GM19467 (cell line): ENCODE measurements around the gene IL2.

Source experiments
- ATAC-seq: cut with Tn5 transposase; IDR thresholded peaks from one replicate; pipeline ENCODE4 v1.9.1; 2021; ENCODE audit warnings: mild to moderate bottlenecking, moderate library complexity; ENCODE audit not compliant: unreplicated experiment

Gene IL2

DNA sequence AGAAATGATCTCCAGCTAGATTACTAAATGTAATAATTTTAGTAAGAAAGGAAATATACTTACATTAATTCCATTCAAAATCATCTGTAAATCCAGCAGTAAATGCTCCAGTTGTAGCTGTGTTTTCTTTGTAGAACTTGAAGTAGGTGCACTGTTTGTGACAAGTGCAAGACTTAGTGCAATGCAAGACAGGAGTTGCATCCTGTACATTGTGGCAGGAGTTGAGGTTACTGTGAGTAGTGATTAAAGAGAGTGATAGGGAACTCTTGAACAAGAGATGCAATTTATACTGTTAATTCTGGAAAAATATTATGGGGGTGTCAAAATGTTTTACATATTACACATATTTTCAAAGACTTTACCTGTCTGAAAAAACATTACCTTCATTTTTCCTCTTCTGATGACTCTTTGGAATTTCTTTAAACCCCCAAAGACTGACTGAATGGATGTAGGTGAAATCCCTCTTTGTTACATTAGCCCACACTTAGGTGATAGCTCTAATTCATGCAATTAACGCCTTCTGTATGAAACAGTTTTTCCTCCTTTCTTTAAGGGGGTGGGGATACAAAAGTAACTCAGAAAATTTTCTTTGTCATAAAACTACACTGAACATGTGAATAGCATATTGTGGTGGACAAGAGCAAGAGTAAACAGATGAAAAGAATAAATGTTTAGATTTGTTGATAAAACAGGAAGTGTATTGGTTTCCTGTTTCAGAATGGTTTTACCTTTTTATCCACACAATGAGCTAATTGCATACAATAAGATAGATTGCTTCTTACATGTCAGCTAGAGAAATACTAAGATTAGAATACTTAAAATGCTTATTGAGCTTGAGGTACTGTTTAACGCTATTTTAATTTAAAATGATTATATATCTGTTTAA, at the start of gene IL2:
Gene IL2, minus strand, starts transcription at position 495 of the 886 bp plus-strand sequence. Its CDS starts 285 bp downstream, at position 210.
- ATAC-seq: no peak

DNA sequence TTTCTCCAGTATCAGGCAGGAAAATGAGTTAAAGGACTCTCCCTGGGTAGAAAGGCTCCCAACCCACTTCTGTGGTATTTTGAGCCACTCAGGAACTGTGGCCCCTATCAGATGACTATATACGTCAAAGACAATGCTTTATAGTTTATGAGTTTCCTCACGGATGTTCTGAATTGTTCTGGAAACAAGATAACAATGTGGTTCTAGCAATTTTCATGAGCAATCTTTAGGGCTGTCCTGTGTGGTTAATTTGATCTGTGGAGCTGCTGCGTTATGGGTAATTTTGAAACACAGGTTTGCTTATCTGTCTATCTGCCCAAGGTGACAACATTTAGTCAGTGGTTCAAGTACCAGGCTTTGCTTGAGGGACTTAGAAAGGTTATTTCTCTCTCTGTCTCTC, 46.7 kb upstream of the IL2 start:
- ATAC-seq: no peak

DNA sequence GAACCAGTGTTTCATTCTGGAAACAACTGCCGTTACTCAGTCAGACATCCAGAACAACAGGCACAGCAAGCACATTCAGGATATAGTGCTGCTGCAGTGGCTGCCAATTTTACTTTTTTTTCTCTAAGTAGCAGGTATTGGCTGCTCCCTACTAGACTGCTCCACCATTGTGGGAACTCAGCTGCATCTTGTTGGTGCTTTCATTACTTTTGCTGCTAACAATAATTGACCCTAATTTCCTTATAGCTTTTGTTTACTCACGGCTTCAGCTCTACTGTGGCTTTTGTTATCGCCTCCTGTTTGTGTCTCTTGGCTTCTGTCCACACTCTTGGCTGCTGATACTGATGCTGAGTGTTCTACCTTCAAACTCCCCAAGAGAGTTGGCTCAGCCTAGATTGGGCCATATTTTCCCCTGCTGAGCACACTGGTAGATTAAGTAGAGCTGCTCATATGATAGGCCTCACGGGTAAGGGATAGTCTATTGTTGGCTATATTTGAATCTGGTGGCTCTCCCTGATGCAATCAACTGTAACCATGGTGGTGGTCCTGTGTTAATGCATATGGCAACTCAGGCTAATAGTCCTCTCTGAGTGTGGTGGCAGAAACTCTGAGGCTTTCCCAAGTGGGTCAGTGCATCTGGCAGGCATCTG, 44.5 kb upstream of the IL2 start:
- no peak for ATAC-seq

DNA sequence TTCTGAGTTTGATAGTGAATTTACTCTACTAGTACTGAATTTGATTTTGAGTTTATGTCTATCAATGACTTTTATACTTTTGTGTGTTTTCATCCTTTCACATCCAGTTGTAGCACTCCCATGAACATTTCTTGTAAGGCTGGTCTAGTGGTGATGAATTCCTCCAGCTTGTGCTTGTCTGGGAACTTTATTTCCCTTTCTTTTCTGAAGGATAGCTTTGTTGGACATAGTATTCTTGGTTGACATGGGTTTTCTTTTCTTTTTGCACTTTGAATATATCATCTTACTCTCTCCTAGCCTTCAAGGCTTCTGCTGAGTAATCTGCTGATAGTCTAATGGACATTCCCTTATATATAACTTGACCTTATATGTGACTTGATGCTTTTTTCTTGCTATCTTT, 32.5 kb upstream of the IL2 start:
- no peak for ATAC-seq

DNA sequence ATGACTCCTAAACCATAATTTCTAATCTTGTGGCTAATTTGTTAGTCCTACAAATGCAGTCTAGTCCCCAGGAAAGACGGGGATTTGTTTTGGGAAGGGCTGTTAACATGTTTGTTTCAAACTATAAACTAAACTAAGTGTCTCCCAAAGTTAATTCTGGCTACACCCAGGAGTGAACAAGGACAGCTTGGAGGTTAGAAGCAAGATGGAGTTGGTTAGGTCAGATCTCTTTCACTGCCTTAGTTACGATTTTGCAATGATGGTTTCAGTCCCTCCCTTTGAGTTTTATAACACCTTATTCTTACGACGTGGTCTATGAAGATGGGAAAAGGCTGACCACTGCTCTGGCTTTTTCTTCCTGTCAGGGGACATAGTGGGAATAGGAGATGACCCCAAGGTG, 27.0 kb upstream of the IL2 start:
- ATAC-seq: no peak

DNA sequence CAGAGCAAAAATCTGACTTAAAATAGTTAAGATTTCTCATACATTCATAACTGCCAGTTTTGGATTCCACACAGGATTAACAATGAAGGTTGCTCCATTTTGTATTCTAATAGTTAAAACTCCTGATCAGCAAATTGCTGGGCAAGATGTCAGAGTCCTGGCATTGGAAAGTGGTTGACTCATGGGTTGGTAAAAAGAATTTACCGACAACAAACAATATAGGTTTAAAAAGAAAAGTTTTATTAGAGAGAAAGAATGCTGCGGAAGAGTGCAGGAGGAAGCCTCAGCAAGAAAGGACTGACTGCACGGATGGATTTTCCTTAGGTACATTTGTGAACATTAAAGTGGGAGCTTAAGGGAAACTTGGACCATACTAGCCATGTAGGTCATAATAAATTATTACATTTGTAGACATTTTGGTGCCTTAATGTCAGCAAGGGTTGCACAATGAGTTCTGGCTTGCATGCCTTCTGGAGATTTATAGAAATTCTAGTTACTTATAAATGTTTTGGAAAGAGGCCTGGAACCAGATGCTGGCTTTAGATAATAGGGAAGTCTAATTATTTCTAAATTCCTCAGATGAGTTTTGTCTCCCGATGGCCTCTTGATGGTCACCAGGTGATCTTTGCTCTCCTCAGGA, 25.4 kb upstream of the IL2 start:
- no peak for ATAC-seq

DNA sequence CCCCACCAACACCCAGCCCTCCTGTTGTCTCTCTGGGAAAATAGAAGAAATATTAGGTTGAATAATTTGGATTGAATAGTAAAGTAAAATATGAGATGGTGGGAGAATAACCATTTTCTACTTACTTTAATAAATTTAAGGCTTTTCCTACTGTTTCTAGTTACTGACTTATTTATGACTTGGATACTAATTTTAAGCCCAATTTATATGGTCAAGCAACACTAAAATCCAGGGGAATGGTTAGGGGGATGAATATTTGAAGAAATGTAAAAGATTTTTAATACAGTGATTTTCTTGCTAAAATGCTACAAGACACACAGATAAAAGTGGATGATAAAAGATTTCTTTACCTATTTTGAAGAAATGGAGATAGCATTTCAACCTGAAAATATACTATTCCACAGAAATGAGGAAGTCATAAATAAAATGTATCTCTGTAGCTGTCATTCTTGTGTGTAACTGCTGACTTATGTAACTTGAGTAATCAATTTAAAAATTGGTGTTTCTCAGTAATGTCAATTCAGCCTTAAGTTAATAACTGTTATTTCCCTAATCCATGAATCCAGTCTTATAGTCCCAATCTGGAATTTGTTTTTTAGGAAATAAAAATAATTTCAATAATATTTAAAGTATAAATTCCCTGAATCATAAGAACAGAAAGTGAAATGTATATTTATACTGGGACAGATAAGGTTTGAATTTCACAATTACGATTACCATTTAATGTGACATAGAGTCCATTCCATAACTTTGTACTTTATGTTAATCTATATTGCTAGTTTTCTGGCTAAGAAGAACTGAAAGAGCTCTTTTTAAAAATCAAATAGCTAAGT, 24.3 kb upstream of the IL2 start:
- no peak for ATAC-seq

DNA sequence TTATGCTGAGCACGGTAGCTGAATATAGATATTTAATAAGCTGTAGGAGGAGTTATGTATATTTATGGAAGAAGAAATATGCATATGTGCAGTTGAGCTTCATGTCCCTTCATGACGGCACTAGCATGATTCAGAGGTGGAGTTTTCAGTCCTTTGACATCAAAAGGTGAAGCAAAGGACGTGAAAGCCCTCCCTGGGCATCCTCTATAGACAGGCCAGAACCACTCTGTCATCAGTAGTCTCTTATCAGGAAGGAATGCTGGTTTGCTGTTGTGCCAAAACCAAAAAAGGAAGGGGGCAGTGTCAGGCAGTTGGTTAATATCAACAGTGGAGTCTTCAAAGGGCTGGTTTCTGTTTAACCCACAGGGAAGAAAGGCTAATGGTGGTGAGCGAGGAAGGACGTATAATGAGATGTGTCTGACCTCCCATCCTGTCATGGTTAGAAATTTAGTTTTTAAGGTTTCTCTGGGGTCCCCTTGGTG, 23.5 kb upstream of the IL2 start:
- no peak for ATAC-seq

DNA sequence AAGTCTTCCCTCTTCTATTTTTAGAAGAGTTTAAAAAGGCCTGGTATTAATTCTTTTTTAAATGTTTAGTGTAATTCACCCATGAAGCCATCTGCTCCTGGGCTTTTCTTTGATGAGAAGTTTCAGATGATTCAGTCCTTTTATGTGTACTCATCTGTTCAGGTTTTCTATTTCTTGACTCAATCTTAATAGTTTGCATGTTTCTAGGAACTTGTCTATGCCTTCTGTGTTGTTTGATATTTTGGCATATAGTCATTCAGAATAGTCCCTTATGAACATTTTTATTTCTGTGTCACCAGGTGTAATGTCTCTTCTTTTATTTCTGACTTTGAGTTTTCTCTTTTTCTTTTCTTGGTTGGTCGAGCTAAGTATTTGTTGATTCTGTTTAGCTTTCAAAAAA, 20.2 kb upstream of the IL2 start:
- no peak for ATAC-seq

DNA sequence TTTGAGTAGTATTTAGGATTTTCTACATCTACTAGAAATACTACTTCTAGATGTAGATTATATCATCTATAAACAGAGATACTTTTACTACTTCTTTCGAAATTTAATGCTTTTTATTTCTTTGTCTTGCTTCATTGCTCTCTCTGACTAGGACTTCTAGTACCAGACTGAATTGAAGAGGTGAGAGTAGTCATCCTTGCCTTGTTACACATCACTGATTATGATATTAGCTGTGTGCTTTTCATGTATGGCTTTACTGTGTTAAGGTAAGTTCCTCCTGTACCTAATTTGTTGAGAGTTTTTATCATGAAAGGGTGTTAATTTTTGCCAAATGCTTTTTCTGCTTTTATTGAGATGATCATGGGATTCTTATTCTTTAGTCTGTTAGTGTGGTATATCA, 19.6 kb upstream of the IL2 start:
- ATAC-seq: no peak

DNA sequence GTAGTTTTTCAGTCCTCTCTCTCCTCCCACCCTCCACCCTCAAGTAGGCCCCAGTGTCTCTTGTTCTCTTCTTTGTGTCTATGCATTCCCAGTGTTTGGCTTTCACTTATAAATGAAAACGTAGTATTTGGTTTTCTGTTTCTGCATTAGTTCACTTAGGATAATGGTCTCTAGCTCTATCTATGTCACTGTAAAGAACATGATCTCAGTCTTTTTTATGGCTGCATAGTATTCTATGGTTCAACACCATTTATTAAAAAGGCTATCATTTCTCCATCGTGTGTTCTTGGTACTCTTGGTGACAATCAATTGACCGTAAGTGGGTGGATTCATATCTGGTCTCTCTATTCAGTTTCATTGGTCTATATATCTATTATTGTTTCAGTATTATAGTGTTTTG, 18.7 kb upstream of the IL2 start:
- ATAC-seq: no peak

DNA sequence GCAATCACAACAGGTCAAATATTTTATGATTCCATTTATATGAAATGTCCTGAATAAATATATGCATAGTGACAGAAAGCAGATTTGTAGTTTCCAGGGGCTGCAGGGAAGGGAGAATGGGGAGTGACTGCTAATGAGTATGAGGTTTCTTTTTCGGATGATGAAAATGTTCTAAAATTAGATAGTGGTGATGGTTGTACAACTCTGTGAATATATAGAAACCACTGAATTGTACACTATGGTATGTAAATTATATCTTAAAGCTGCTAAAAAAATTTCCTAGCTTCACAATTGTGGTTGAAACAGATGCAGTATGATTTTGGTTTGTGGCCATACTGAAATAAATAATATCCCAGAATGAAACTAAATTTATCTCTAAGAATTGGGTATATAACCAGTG, 12.9 kb upstream of the IL2 start:
- ATAC-seq: no peak

DNA sequence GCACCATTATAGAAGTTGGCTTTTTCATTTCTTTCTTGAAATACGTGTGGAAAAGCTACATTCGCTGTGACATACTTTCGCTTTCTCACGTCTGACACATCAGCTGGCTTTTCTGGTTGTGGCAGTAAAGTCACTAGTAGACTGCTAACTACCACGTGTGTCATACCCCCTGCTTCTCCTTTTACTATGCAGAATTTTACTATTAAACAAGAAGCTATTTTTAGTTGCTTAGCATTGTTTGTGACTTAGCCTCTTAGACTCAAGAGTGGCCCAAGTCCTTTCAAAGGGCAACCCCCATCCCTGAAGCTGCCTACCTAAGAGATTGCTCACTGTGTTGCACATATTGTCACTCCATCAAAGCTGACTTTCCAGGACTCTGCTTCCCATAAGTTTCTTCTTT, 2.1 kb upstream of the IL2 start:
- peak; percentile 67 for ATAC-seq

DNA sequence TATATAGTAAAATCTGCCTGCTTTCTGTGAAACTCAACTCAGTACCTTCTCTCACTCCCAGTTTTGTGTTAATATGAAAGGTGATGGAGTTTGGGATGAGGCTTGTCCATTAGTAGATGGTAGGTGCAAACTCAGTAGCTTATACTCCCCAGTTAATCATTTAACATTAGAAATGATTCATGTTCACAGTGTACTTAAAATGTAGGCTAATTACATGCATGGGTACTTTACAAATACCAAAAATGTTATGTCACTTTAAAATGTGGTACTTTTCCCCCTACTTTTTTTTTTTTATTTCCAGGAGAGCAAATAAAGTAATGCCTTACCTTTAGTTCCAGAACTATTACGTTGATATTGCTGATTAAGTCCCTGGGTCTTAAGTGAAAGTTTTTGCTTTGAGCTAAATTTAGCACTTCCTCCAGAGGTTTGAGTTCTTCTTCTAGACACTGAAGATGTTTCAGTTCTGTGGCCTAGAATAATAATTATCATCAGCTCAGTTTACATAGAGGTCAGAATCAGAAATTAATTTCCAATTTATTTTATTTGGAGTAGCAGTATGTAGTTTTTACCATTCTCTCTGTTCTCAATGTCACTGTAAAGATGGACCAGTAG, 3.0 kb downstream of the IL2 start:
- ATAC-seq: no peak

DNA sequence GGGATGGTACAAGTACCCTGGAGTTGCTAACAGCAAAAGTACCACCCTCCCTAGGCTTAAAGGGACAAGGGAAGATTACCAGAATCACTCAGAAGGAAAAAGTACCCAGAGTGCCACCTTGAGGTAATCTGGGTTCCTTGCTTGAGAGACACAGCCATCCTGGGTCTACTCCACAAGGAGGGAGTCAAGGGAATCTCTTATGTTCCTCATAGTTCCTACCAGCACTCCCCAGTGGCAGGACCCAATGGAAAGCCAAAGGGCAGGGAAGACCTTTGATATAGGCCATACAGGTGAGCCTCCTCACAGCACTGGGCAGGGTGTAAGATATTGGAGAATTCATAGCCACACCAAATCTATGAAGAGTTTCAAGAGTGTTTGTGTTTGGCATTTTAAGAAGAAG, 5.7 kb downstream of the IL2 start:
- ATAC-seq: no peak

DNA sequence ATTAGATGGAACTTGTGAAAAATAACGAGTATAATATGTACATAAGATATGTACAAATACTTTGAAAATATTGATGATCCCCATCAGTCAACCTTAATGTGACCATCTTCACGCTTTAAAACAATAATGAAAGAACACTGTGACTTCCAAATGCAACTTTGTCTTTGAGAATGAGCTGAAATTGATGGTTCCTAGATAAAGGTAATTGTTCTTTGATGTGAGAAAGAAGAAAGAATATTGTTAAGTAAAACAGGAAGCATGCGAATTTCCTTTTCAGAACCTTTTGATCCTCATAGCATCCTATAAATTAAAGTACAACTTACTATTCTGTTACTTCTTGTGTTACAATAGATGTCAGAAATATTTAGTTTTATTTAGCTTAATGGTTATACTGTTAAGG, 22.2 kb downstream of the IL2 start:
- no peak for ATAC-seq

DNA sequence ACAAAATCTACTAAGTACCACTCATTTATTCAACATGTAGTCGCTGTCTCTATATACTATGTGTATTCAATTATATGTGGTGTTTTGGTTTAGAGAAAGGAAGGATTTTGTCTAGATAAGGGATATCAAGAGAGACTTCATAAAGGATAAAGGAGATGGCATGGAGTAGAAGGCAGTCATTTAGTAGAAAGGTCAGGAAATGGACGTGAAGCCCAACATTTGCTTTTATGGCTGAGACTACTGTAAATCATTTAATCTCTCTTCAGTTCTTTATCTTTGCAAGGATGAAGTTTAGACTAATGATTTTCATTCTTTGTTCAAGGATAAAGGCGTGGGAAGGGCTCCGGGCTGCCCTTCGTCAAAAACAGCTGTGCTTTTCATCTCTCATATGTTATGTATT, 25.2 kb downstream of the IL2 start:
- ATAC-seq: no peak

DNA sequence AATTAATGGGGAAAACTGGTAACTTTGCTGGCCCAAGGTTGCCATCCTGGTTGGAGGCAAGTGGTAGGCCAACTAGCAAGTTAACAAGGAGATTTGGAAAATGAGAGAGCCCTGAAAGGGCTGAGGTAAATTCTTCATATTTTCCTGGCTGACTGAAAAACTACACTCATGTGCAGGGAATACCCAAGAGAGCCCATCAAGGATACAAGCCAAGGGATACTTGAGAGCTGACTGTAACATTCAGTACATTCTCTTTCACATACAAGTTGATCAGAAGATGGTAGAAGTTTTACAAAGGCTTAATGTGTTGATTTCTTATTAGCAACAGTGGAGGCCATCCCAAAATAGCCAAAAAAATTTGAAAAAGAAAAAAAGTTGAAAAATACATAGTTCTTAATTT, 33.3 kb downstream of the IL2 start:
- no peak for ATAC-seq

DNA sequence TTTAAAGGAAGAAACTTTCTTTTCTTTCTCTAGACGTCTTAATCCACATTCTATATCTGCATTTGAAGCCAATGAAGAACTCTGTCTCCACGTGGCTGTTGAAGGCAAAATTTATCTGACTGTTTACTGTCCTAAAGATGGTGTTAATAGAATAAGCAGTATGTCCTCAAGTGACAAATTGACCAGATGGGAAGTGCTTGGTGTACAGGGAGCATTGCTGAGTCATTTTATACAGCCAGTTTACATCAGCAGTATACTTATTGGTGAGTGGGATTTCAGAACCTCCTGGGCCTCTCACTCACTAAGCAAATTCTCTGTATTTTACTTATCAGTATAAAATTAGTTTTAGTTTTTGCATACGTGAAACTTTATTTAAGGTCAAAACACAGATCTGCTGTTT, 44.0 kb downstream of the IL2 start:
- no peak for ATAC-seq

DNA sequence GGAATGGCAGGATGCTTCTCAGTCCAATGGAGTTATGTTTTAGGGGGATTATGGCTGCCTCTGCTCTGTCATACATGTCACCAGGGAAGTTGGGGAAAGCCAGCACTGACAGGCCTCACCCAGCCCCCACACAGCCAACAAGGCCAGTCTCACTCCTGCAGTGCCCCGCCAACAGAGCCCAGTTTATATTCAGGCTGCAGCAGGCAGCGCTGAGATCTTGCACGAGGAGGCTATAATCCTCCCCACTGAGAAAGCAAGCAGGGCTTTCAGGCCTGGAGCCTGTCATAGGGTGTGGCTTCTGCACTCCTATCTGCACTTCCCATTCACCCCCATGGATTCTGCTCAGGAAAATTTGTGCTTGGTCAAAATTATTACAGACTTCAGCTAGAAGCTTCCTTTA, 52.7 kb downstream of the IL2 start:
- no peak for ATAC-seq
